Cardiac septum (tissue), 1 donor: ENCODE data around the gene GRIK1. TPM values are rescaled to one million over a fixed set of nuclear protein-coding genes. Genes with fewer than 3 reads are reported as not detected.

Source experiments
- DNase-seq: peaks from one replicate; pipeline ENCODE4 v3.0.0-alpha.2; 2020; ENCODE audit warnings: low spot score
- intact Hi-C: fragments of 100-400 bp; cut with DNase I; formaldehyde crosslinking; loops from one replicate; pipeline ENCODE4 v1.14.0; 2022
- total RNA-seq: library from RNA; stranded (reverse); fragmentation: NEBNext Ultra II Directional; extraction: Animal tissue kit (Norgen Biotek cat#: 25700); gene quantifications from one replicate; pipeline ENCODE4 v1.2.1, GENCODE V29; 2021
- donor health status: DM: no; HTN: no; CAD: no.

Gene GRIK1
- total RNA-seq, 1 donor from 2014 or later: not detected

GRCh38 chr21:29928537-29928936, 11.3 kb downstream of the GRIK1 start:
- no peak for DNase-seq
- intact Hi-C loops: no loop called here

DNA sequence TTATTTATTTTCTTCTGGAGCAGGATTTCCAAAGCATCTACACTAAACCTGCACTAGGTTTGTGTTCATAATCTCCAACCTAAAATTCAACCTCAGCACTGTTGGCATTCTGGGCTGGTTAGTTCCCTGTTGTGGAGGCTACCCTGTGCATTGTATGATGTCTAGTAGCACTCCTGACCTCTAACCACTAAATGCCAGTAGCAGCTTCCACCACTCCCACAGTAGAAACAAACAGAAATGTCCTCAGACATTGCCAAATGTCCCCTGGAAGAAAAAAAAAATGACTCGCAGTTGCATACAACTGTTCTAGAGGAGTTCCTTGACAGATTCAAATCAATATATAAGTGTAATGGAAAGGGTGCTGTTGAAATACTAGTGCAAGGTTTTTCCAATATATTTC, 18.9 kb downstream of the GRIK1 start:
- intact Hi-C loops: no loop called here
- DNase-seq: no peak

GRCh38 chr21:29914326-29914725, 25.5 kb downstream of the GRIK1 start:
- intact Hi-C loops: no loop called here
- no peak for DNase-seq

- intact Hi-C loops: no loop called here
- DNase-seq: no peak
These were observed 30.2 kb downstream of the GRIK1 start for GRCh38 chr21:29909571-29909970.

DNA sequence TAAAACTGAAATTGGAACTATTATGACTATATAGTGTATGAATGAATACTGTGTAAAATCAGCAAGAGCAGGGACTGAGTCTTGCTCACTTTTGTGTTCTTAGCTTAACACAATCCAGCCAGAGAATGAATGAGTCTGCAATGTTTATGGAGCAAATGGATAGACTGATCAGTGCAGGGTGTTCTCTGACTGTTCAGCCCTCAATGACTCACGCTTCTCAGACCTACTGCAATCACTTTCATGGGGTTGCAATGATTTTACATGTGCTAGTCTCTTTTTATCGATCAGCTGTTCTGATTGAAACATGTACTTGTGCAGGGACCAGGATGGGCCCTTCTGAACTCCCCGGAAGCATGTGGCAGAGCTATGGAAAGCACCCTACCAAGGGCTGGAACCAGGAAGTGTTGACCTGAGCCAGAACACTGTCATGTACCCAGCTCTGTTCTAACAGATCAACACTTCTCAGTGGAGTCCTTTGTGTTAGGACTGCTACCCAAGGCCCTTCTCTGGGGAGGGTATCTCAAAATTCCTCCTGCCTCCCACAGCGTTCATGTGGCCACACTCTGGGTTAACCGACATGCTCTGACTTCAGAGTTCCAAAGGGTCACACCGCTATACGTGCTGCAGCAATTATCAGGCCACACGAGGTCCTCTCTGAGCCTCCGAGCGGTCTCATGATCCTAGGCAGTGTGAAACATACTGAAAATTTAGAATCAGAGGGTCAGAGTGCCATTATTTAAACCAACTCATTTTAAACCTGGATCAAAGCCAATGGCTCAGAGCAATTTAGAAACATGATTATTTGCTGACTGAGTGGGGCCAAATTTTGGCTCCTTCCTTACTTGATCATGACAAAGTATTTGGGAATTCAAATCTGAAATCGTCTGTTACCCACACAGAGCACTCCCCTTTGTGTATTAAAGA, 35.2 kb downstream of the GRIK1 start:
- intact Hi-C loops: no loop called here
- no peak for DNase-seq

DNA sequence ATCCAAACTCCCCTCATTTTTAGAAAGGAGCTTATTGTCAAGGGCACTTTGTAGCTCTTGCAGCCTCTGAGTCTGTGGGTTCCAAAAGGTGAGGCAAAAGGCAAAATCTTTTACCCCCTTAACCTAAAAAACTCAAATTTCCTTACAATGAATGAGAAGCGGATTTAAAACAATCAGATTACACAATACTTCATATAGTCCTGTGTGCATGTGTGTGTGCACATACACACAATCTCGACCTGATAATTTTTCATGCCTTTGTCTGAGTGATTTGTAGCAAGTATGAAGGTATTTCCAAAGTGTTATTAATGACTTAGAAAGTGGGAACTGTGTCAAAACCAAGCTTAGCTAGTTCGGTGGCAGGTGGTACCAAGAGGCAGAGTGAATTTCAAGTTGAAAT, 42.9 kb downstream of the GRIK1 start:
- intact Hi-C loops: no loop called here
- no peak for DNase-seq

GRCh38 chr21:29893687-29894086, 46.1 kb downstream of the GRIK1 start:
- DNase-seq: no peak
- intact Hi-C loops: no loop called here

- no peak for DNase-seq
- intact Hi-C loops: no loop called here
These were observed 47.4 kb downstream of the GRIK1 start for GRCh38 chr21:29892379-29892778.

DNA sequence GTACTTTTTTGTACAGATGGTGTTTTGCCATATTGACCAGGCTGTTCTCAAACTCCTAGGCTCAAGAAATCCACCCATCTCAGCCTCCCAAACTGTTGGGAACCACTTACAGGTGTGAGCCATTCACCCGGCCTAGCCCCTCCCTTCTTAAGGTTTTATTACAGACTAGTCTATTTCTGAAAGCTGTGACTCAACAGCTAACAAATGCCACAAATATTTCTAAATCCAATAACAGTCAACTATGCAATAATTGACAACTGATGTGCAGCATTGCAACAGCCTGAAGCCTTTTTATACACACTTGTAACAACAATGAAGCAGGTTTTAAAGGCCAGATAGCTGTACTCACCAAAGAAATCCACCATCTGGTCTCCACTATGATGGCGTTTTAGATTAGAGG, 51.4 kb downstream of the GRIK1 start:
- no peak for DNase-seq
- intact Hi-C loops: no loop called here

- no peak for DNase-seq
- intact Hi-C loops: no loop called here
These were observed 52.3 kb downstream of the GRIK1 start for GRCh38 chr21:29887313-29888009.

- intact Hi-C loops: no loop called here
- DNase-seq: no peak
These were observed 54.3 kb downstream of the GRIK1 start for GRCh38 chr21:29885491-29885890.

- intact Hi-C loops: no loop called here
These were observed 63.9 kb downstream of the GRIK1 start for GRCh38 chr21:29875873-29876272.

DNA sequence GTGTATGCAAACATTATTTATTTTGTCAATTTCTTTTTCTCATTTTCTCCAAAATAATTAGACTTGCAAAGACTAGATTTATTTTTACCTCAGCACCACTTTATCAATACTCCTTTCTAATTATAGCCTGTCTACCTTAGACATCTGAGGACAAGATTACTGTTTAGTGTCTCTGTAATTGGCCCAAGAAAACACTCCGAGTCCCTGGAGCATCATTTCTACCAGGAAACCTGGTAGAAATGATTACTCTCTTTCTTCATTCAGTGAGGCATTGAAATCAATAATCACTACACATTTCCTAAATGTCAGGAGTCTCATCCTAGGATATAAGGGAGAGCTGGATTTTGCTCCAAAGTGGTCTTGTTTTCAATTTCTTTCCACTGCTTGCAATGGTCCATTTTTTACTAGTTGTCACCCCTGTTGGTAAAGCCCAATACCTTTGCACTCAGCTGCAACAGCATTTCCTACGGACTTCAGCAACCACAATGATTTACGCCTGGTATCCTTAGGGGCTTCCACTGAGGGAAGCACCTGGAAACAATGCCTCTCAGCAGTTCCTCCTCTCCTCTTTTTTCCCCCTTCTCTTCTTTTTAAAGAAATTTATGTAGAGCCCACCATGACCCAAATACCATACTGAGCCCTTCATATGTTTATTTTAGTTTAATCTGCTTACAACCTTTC, 64.6 kb downstream of the GRIK1 start:
- DNase-seq: no peak
- intact Hi-C loops: no loop called here

More at GRCh38 chr21:29875873-29876272, 63.9 kb downstream of the GRIK1 start:
- DNase-seq: no peak

DNA sequence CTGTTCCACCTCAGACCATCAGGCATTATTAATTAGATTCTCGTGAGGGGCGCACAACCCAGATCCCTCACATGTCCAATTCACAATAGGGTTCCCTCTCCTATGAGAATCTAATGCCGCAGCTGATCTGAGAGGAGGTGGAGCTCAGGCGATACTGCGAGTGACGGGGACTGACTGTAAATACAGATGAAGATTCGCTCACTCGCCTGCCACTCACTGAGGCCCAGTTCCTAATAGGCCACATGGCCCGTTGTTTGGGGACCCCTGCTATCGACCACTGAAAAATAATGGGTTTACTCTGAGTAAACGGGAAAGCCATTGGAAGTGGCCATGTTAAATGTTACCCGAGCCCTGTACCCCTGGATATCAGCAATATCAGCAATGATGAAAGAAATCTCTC, 65.9 kb downstream of the GRIK1 start:
- intact Hi-C loops: no loop called here

GRCh38 chr21:29870814-29871213, 69.0 kb downstream of the GRIK1 start:
- intact Hi-C loops: no loop called here
- DNase-seq: no peak

More for the DNA sequence above, 65.9 kb downstream of the GRIK1 start:
- no peak for DNase-seq

- DNase-seq: no peak
- intact Hi-C loops: no loop called here
These were observed 72.0 kb downstream of the GRIK1 start for GRCh38 chr21:29867796-29868195.

DNA sequence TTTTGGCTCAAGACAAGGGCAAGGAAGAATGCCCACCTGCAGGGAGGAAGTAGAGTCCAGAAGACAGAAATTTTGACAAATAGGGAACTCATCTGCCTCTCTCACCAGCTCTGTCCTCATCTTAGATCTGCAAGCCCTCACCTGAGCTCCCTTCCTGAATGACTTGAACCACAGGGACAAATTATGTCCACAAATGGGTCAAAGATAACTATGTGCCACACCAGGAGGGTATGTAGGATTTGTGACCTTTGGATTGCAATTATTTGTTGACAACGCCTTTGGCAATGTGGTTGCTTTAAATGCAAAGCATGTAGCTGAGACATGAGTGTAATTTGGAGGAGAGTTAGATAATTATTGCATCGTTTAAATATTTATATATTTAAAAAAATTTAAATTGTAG, 79.5 kb downstream of the GRIK1 start:
- no peak for DNase-seq
- intact Hi-C loops: no loop called here

DNA sequence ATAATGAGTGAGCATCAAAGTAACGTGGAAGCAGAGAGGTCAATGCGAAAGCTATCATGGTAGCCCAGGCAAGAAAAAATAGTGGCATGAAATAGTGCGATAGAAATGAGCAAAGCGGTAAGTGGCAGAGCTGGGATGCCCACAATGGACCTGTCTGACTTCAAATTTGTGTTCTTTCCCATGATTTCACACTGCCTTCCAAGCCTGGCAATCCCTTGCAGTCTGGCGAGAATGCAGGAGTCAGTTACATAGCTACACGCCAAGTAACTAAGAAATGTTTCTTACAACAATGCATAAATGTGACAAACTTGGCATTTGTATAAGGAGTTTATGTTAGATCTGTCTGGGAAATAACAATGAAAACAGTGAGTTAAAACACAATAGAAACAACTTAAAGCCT, 82.6 kb downstream of the GRIK1 start:
- no peak for DNase-seq
- intact Hi-C loops: no loop called here

GRCh38 chr21:29854795-29855194, 85.0 kb downstream of the GRIK1 start:
- no peak for DNase-seq
- intact Hi-C loops: no loop called here

DNA sequence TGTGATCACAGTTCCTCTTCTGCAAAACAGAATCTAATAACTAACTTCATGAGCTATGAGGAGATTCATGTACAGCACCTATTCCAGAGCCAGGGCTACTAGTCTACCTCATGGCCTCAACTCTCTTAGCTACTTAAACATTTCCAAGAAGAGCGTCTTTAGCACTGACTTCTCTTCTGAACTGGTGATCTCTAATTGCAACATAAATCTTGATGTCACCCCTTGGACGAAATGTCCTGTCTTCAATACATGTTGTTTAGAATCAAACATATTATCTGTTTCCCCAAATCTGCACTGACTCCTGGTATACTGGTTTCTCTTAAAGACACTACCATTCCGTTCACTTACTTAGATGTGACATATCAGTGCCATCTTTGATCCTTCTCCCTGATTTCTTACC, 88.2 kb downstream of the GRIK1 start:
- intact Hi-C loops: no loop called here
- DNase-seq: no peak
